ENCODE results near the gene ANP32B.
A peak's percentile ranks its signal among the peaks of the same experiment; 100 is the strongest.

Gene ANP32B

DNA sequence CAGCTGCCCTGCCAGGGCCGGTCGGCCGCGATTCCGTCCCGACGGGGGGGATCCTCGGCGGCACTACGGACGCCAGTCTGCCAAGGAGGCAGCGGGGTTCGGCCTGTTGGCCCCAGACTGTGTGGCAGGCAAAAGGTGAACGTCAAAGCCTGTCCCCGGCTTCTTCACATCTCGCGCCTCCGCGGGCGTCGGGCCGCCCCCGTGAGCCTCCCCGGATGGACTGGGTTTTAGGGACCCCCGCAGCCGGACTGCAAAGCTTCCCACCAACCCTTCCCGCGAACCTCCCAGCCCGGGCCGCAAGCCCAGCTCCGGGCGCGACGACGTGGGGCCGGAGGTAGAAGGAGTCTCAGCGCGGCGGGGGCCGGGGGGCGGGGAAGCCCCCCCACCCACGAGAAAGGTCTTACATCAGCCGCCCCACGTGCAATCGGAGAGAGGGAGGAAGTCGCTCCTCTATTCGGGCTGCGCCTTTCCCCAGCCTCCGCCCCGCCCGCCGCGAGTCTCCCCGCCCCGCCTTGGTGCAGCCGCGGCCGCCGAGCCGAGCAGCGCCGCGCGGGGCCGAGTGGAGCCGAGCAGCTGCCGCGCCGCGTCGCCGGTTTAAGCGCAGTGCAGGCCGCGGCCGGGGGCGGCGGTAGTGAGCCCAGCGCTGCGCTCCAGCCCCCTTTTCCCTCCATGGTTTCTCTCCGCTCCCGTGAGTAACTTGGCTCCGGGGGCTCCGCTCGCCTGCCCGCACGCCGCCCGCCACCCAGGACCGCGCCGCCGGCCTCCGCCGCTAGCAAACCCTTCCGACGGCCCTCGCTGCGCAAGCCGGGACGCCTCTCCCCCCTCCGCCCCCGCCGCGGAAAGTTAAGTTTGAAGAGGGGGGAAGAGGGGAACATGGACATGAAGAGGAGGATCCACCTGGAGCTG is at the start of gene ANP32B:
TSS of gene ANP32B (plus strand) at position 659 of the 906 bp plus-strand sequence. CDS start at position 874, 215 bp downstream.
- POLR2A ChIA-PET, result interaction anchor here (0.7 to 2.1 kb wide), 2 partner anchors 73 to 259 kb away, joined by 3 to 6 read pairs; partner anchors contain the start of gene NANS
- TF ChIP-seq, protein P1, sequence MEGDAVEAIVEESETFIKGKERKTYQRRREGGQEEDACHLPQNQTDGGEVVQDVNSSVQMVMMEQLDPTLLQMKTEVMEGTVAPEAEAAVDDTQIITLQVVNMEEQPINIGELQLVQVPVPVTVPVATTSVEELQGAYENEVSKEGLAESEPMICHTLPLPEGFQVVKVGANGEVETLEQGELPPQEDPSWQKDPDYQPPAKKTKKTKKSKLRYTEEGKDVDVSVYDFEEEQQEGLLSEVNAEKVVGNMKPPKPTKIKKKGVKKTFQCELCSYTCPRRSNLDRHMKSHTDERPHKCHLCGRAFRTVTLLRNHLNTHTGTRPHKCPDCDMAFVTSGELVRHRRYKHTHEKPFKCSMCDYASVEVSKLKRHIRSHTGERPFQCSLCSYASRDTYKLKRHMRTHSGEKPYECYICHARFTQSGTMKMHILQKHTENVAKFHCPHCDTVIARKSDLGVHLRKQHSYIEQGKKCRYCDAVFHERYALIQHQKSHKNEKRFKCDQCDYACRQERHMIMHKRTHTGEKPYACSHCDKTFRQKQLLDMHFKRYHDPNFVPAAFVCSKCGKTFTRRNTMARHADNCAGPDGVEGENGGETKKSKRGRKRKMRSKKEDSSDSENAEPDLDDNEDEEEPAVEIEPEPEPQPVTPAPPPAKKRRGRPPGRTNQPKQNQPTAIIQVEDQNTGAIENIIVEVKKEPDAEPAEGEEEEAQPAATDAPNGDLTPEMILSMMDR (IDR thresholded peaks at IDR 0.05; ENCODE audit: control extremely low read depth, extremely low read depth, low read depth, missing control alignments), result peak; percentile 92
- CTCF ChIA-PET, result interaction anchor here (0.6 to 3.2 kb wide), 30 partner anchors 8 to 407 kb away, joined by 3 to 22 read pairs (median 4); partner anchors contain the start of genes NANS and TRMO
- DNase-seq (ENCODE audit: extremely low spot score), result peak; percentile 94

DNA sequence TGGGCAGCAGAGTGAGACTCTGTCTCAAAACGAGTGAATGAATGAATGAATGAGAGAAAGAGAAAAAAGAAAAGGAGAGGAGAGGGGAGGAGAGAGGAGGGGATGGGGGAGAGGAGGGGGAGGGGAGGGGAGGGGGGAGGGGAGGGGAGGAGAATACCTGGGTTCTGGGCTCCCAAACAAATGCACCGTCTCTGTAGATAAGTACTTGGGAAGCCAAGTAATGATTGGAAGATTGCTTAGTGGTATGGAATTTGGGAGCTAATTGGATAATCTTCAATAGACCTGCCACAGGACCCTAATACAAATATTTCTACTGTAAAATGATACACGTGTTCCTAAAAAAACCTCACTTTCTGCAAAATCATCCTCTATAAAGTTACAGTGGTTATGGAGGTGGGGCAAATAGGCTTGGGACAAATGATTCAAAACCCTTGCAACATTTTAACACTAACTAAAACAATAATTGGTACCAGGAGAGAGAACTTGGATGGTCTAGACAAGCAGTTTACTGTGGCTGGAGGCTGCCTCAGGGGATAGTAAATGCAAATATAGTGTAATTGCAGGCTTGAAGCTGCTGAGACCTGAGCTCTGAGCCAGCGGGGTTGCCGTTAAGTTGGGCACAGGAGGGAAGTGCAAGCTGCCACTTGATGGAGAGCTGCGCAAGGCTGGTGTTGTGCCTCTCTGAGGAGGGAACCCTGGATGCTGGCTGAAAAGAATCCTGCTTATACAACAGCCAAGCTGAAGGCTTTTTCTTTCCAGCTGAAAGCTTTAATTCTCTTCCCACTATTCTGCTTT is 48.6 kb upstream of the ANP32B start:
- POLR2A ChIA-PET, result no interaction called here
- CTCF ChIA-PET, result interaction anchor here (2.3 to 3.1 kb wide), 2 partner anchors 9 to 11 kb away, joined by 9 to 29 read pairs; partner anchors contain the start of gene TRMO
- no peak for DNase-seq (ENCODE audit: extremely low spot score)
- TF ChIP-seq, protein P1 (IDR thresholded peaks at IDR 0.05; ENCODE audit: control extremely low read depth, extremely low read depth, low read depth, missing control alignments), result no peak

DNA sequence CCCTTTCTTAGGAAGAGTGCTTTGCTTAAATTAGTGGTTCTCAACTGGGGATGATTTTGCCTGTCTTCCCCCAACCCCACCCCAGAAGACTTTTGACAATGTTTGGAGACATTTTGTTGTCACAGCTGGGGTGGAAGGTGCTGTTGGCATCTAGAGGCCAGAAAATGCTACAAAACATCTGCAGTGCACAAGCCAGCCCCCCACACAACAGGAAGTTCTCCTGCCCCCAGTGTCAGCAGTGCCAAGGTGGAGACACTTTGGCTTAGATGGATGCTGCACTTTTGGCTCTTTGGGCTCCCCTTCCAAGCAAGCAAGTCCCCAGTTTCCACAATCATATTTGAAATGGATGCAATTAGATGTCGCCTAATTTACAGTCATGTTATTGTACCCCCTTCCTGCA is 47.9 kb upstream of the ANP32B start:
- CTCF ChIA-PET, result interaction anchor here (1.5 to 3.1 kb wide), 4 partner anchors 9 to 123 kb away, joined by 3 to 29 read pairs (median 8); partner anchors contain the start of gene TRMO
- POLR2A ChIA-PET, result no interaction called here
- TF ChIP-seq, protein P1 (IDR thresholded peaks at IDR 0.05; ENCODE audit: control extremely low read depth, extremely low read depth, low read depth, missing control alignments), result no peak
- no peak for DNase-seq (ENCODE audit: extremely low spot score)

DNA sequence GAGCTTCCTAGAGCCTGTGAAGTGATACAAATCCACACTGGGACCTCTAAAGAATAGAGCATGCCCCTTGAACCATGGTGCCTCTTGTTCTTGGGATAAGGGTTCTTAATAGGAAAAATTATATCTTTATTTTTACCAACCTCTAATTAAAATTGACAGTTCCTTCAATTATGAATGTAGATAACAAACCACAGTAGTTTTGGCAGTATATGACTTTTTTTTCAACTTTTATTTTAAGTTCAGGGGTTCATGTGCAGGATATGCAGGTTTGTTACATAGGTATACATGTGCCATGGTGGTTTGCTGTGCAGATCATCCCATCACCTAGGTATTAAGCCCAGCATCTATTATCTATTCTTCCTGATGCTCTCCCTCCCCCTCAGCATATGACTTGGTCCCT is 46.1 kb upstream of the ANP32B start:
- no peak for DNase-seq (ENCODE audit: extremely low spot score)
- TF ChIP-seq, protein P1 (IDR thresholded peaks at IDR 0.05; ENCODE audit: control extremely low read depth, extremely low read depth, low read depth, missing control alignments), result no peak
- CTCF ChIA-PET, result interaction anchor here (1.3 to 2.1 kb wide), 4 partner anchors 13 to 121 kb away, joined by 3 to 9 read pairs (median 4); no protein-coding TSS in a partner anchor
- POLR2A ChIA-PET, result no interaction called here

DNA sequence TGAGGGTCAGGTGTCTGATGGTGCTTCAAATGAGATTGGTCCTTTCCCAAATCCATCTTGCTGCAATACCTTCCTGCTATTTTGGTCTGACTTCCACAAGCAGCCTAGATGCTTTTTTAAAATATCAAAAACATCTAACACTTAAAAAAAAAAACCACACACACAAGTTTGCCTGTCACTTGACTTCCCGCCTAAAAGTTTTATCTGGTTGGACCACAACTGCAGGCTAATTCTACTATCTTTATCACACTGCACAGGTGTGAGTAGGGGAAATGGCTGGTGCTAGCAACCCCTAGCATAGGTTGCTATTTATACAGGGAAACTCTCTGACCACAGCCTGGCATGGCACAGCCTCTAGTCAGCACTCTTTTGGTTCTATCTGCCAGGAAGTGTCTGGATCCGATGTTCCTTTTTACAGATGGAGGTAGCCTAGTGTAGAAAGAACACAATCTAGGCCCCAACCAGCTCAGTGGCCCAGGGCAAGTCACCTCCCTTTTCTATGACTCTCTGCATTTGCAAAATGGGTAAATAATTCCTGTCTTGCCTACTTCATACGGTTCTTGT is 45.0 kb upstream of the ANP32B start, which contains the start of gene HEMGN:
TSS of gene HEMGN (minus strand) at position 92 of the 564 bp plus-strand sequence. CDS start at position 56, 36 bp downstream.
- TF ChIP-seq, protein P1 (IDR thresholded peaks at IDR 0.05; ENCODE audit: control extremely low read depth, extremely low read depth, low read depth, missing control alignments), result no peak
- DNase-seq (ENCODE audit: extremely low spot score), result no peak
- CTCF ChIA-PET, result interaction anchor here (2.1 kb wide), 1 partner anchor 14 kb away, joined by 9 read pairs; no protein-coding TSS in a partner anchor
- POLR2A ChIA-PET, result no interaction called here

All from GM10248 (cell line).